Panc1 (cell line): ENCODE data around the gene SYT8. TPM values are rescaled to one million over a fixed set of nuclear protein-coding genes. Genes with fewer than 3 reads are reported as not detected.

Experiments used
- ATAC-seq: fragments of 200-7000 bp; cut with Tn5 transposase; 2 replicates; pipeline ENCODE4 v1.9.1; 2020; ENCODE audit warnings: mild to moderate bottlenecking, moderate library complexity
- BruUV-seq: library from RNA; stranded (reverse); fragments of 400-500 nt; replicated peaks from 2 replicates; lab custom pipeline; 2021; lab: Mats Ljungman, UMichigan
- CTCF ChIA-PET: fragments of 300-600 bp; sonication (Branson Sonifier 250); formaldehyde crosslinking; loops from one replicate; lab custom pipeline; 2022; ENCODE audit warnings: antibody characterized with exemption; lab: Charles Lee
- POLR2A ChIA-PET: fragments of 300-600 bp; sonication (Branson Sonifier 250); formaldehyde crosslinking; loops from one replicate; lab custom pipeline; 2022; ENCODE audit warnings: antibody characterized with exemption; lab: Charles Lee
- DNase-seq: peaks from one replicate; pipeline ENCODE4 v3.0.0-alpha.2; 2010; ENCODE audit warnings: low read depth, low spot score
- H3K27ac ChIP-seq: 2 replicates; pipeline ENCODE4 v1.5.1; 2011; ENCODE audit warnings: mild to moderate bottlenecking, low read length, inconsistent platforms
- H3K27me3 ChIP-seq: fragments of 200-500 bp; sonication (Bioruptor generic); 2 replicates; pipeline ENCODE4 v1.6.0; 2014; ENCODE audit warnings: low read length, inconsistent platforms; ENCODE audit not compliant: control insufficient read depth, insufficient read depth
- H3K36me3 ChIP-seq: fragments of 200-500 bp; sonication (Bioruptor generic); 2 replicates; pipeline ENCODE4 v1.5.1; 2014; ENCODE audit warnings: inconsistent platforms, mild to moderate bottlenecking, low read length, moderate library complexity; ENCODE audit not compliant: control insufficient read depth, insufficient read depth
- H3K4me1 ChIP-seq: 2 replicates; pipeline ENCODE4 v1.5.1; 2011; ENCODE audit warnings: inconsistent platforms, mild to moderate bottlenecking, low read length, moderate library complexity; ENCODE audit not compliant: control insufficient read depth, insufficient read depth
- H3K4me3 ChIP-seq, 2 experiments: 2 replicates each; pipeline ENCODE4 v1.5.1; 2011 to 2012; ENCODE audit warnings: low read depth in 2 of 2, low read length in 2 of 2, mild to moderate bottlenecking in 2 of 2, inconsistent platforms in 1 of 2, moderate library complexity in 1 of 2
- H3K9me3 ChIP-seq: fragments of 200-500 bp; sonication (Bioruptor generic); 2 replicates; pipeline ENCODE4 v1.5.1; 2014; ENCODE audit warnings: low read depth, mild to moderate bottlenecking, inconsistent platforms, low read length, moderate library complexity; ENCODE audit not compliant: control insufficient read depth, insufficient read depth
- POLR2AphosphoS5 ChIP-seq: IDR thresholded peaks from 2 replicates; pipeline ENCODE4 v1.6.1; 2012; ENCODE audit warnings: mild to moderate bottlenecking, low read depth, low read length, moderate library complexity
- REST ChIP-seq, 2 experiments: IDR thresholded peaks; 2 replicates each; pipeline ENCODE4 v1.6.1; 2011 to 2012; ENCODE audit warnings: low read depth in 2 of 2, control low read depth in 1 of 2, low read length in 1 of 2, mild to moderate bottlenecking in 1 of 2, moderate library complexity in 1 of 2; ENCODE audit not compliant: insufficient read depth in 1 of 2
- SIN3A ChIP-seq: IDR thresholded peaks from 2 replicates; pipeline ENCODE4 v1.6.1; 2012; ENCODE audit warnings: low read depth, mild to moderate bottlenecking, low read length, moderate library complexity, borderline replicate concordance; ENCODE audit not compliant: insufficient read depth
- TCF7L2 ChIP-seq: IDR thresholded peaks from 2 replicates; pipeline ENCODE4 v1.6.1; 2011; ENCODE audit warnings: mild to moderate bottlenecking, low read depth, low read length, inconsistent platforms
- in situ Hi-C: cut with HindIII; loops from 2 replicates; pipeline ENCODE4 v1.10.0; 2016; ENCODE audit warnings: low sequenced_read_pairs, low pct_unique_long_range_greater_than_20kb
- intact Hi-C: fragments of 100-400 bp; cut with micrococcal nuclease; formaldehyde crosslinking; loops from one replicate; pipeline ENCODE4 v1.10.0; 2022; ENCODE audit not compliant: unreplicated experiment
- total RNA-seq: library from RNA; stranded (reverse); gene quantifications from one replicate; pipeline ENCODE4 v1.2.1, GENCODE V29; 2021; ENCODE audit not compliant: unreplicated experiment
- TF ChIP-seq, protein P1 (sequence below): fragments of 450-650 bp; IDR thresholded peaks from 2 replicates; pipeline ENCODE4 v1.5.1; 2017; ENCODE audit warnings: mild to moderate bottlenecking

Gene SYT8
- total RNA-seq, 1 experiment from 2014 or later: 3.5 TPM

GRCh38 chr11:1841511-1842148 lies 6.8 kb downstream of the SYT8 start:
- Histone ChIP-seq H3K9me3 (no peaks in the 10 kb centered on the region), H3K36me3 (no peaks in the 10 kb centered on the region), H3K27me3 (no peaks in the 10 kb centered on the region), H3K27ac (no peak overlapping the region), H3K4me3 (no peak overlapping the region), H3K4me1 (peaks cover 22% of the 10 kb centered on the region)
- in situ Hi-C loops: no loop called here
- no TSS peak for BruUV-seq
- no peak for DNase-seq
- CTCF ChIA-PET: interaction anchor here (0.6 to 2.3 kb wide), 5 partner anchors 8 to 310 kb away, joined by 3 to 8 read pairs (median 3); no protein-coding TSS in a partner anchor
- no peak for ATAC-seq
- no peak for TF ChIP-seq SIN3A
- no peak for TF ChIP-seq REST (IDR thresholded peaks at IDR 0.05; ENCODE audit: insufficient read depth in 1 of 2, low read depth in 2 of 2, low read length in 1 of 2)
- TF ChIP-seq POLR2AphosphoS5: no peak
- no peak for TF ChIP-seq TCF7L2
- TF ChIP-seq, protein P1, sequence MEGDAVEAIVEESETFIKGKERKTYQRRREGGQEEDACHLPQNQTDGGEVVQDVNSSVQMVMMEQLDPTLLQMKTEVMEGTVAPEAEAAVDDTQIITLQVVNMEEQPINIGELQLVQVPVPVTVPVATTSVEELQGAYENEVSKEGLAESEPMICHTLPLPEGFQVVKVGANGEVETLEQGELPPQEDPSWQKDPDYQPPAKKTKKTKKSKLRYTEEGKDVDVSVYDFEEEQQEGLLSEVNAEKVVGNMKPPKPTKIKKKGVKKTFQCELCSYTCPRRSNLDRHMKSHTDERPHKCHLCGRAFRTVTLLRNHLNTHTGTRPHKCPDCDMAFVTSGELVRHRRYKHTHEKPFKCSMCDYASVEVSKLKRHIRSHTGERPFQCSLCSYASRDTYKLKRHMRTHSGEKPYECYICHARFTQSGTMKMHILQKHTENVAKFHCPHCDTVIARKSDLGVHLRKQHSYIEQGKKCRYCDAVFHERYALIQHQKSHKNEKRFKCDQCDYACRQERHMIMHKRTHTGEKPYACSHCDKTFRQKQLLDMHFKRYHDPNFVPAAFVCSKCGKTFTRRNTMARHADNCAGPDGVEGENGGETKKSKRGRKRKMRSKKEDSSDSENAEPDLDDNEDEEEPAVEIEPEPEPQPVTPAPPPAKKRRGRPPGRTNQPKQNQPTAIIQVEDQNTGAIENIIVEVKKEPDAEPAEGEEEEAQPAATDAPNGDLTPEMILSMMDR: no peak
- POLR2A ChIA-PET: no interaction called here
- intact Hi-C loops: no loop called here

DNA sequence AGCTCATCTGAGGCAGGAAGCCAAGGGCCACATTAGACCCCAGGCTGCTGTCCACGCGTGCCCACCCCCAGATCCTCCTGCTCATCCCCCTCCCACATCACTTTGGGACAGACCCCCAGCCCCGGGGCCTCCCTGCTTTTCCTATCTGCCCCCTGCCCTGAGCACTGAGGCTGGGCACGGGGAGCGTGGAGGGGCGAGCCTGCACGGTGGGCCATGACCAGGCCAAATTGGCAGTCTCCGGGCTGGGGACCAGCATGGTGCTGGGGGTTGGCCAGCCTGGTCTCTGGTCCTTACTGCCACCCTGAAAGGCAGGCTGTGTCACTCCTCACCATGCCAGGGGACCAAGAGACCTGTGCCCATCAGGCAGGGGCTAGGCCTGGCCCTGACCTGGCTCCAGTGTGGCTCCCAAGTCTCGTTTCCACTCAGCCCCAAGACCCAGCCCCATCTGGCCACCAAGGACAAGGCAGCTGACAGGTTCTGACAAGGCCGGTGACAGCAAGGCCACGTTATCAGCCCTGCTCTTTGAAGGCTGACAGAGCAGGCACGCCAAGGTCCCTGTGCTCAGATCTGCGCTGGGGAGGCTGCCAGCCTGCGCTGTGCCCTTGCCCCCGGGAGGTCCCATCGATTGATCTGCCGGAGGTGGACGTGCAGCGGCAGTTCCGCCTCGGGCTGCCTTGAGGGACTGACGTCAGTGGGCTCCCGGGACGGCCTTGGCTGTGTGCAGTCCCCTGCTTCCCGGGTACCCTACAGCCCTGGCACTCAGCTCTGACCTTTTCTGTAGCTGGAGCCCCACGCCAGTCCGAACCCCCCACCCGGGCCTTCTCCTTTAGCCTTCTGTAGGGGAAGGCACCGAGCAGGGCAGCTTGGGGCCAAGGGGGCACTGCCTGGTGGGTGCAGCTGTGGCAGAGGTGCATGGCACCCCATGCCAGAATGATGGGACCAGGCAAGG lies 7.6 kb downstream of the SYT8 start:
- no peak for ATAC-seq
- Histone ChIP-seq H3K27ac (no peak overlapping the region), H3K4me3 (no peak overlapping the region), H3K36me3 (no peaks in the 10 kb centered on the region), H3K27me3 (no peaks in the 10 kb centered on the region), H3K9me3 (no peaks in the 10 kb centered on the region), H3K4me1 (peaks cover 16% of the 10 kb centered on the region)
- in situ Hi-C loops (no loop called here), intact Hi-C loops (no loop called here)
- TF ChIP-seq POLR2AphosphoS5 (no peak), SIN3A (no peak), TCF7L2 (no peak), REST (IDR thresholded peaks at IDR 0.05; ENCODE audit: insufficient read depth in 1 of 2, low read depth in 2 of 2, low read length in 1 of 2) (no peak)
- TF ChIP-seq, protein P1: no peak
- ChIA-PET CTCF (interaction anchor here (0.6 to 2.3 kb wide), 5 partner anchors 9 to 309 kb away, joined by 3 to 8 read pairs (median 3); no protein-coding TSS in a partner anchor), POLR2A (no interaction called here)
- no peak for DNase-seq
- BruUV-seq: no TSS peak
